RWPE2 (cell line): Measurements from ENCODE around the gene RPL31.

Experiments used
- ATAC-seq: fragments of 200-7000 bp; cut with Tn5 transposase; 3 replicates; pipeline ENCODE4 v1.9.1; 2021; ENCODE audit warnings: low read depth
- DNase-seq: peaks from one replicate; pipeline ENCODE4 v3.0.0-alpha.2; 2020; ENCODE audit warnings: low spot score
- H3K27ac ChIP-seq: fragments of 450-650 bp; 2 replicates; pipeline ENCODE4 v1.5.1; 2017; ENCODE audit warnings: mild to moderate bottlenecking; ENCODE audit not compliant: poor library complexity, severe bottlenecking
- H3K27me3 ChIP-seq: fragments of 250-450 bp; sonication (Bioruptor Pico); 2 replicates; pipeline ENCODE4 v1.5.1; 2021; ENCODE audit warnings: mild to moderate bottlenecking, moderate library complexity; ENCODE audit not compliant: insufficient read depth, poor library complexity, severe bottlenecking
- H3K36me3 ChIP-seq: fragments of 250-450 bp; sonication (Bioruptor Pico); 2 replicates; pipeline ENCODE4 v1.5.1; 2020; ENCODE audit warnings: low read depth, mild to moderate bottlenecking, moderate library complexity
- H3K4me1 ChIP-seq: fragments of 250-450 bp; sonication (Bioruptor Pico); 2 replicates; pipeline ENCODE4 v1.5.1; 2021; ENCODE audit warnings: mild to moderate bottlenecking, moderate library complexity; ENCODE audit not compliant: insufficient read depth, poor library complexity, severe bottlenecking
- H3K4me3 ChIP-seq: fragments of 250-450 bp; sonication (Bioruptor Pico); 2 replicates; pipeline ENCODE4 v1.5.1; 2021; ENCODE audit warnings: mild to moderate bottlenecking, moderate library complexity; ENCODE audit not compliant: severe bottlenecking
- H3K9me3 ChIP-seq: fragments of 250-450 bp; sonication (Bioruptor Pico); 2 replicates; pipeline ENCODE4 v1.5.1; 2021; ENCODE audit warnings: mild to moderate bottlenecking, moderate library complexity; ENCODE audit not compliant: severe bottlenecking
- CTCF ChIP-seq: fragments of 450-650 bp; IDR thresholded peaks from one replicate; pipeline ENCODE4 v1.5.1; 2017; ENCODE audit warnings: mild to moderate bottlenecking, moderate library complexity; ENCODE audit not compliant: poor library complexity, severe bottlenecking

Gene RPL31

GRCh38 chr2:101023327-101024107 is 21.4 kb downstream of the RPL31 start:
- no peak for ATAC-seq
- Histone ChIP-seq H3K9me3 (no peaks in the 10 kb centered on the region), H3K4me3 (no peak overlapping the region), H3K36me3 (peaks cover 89% of the 10 kb centered on the region), H3K27me3 (no peaks in the 10 kb centered on the region), H3K27ac (no peak overlapping the region), H3K4me1 (no peaks in the 10 kb centered on the region)
- TF ChIP-seq CTCF, result no peak
- DNase-seq, result no peak

GRCh38 chr2:101025561-101025960 is 23.5 kb downstream of the RPL31 start:
- DNase-seq (no peak), ATAC-seq (no peak)
- Histone ChIP-seq H3K9me3 (no peaks in the 10 kb centered on the region), H3K27ac (no peak overlapping the region), H3K27me3 (no peaks in the 10 kb centered on the region), H3K4me3 (no peak overlapping the region), H3K4me1 (no peaks in the 10 kb centered on the region), H3K36me3 (peaks cover 85% of the 10 kb centered on the region)
- TF ChIP-seq CTCF, result no peak

GRCh38 chr2:101026253-101026701 is 24.2 kb downstream of the RPL31 start:
- DNase-seq, result no peak
- Histone ChIP-seq H3K36me3 (peaks cover 81% of the 10 kb centered on the region), H3K4me1 (no peaks in the 10 kb centered on the region), H3K4me3 (no peak overlapping the region), H3K27ac (no peak overlapping the region), H3K9me3 (no peaks in the 10 kb centered on the region), H3K27me3 (no peaks in the 10 kb centered on the region)
- no peak for TF ChIP-seq CTCF
- no peak for ATAC-seq

- Histone ChIP-seq H3K36me3 (peaks cover 74% of the 10 kb centered on the region), H3K4me1 (no peaks in the 10 kb centered on the region), H3K27ac (no peak overlapping the region), H3K4me3 (no peak overlapping the region), H3K9me3 (no peaks in the 10 kb centered on the region), H3K27me3 (no peaks in the 10 kb centered on the region)
- DNase-seq (no peak), ATAC-seq (no peak)
- TF ChIP-seq CTCF, result no peak
Observed at GRCh38 chr2:101026923-101027469, 24.9 kb downstream of the RPL31 start.

GRCh38 chr2:101027852-101028251 is 25.8 kb downstream of the RPL31 start:
- Histone ChIP-seq H3K27ac (no peak overlapping the region), H3K9me3 (no peaks in the 10 kb centered on the region), H3K4me3 (no peak overlapping the region), H3K36me3 (peaks cover 72% of the 10 kb centered on the region), H3K27me3 (no peaks in the 10 kb centered on the region), H3K4me1 (no peaks in the 10 kb centered on the region)
- ATAC-seq, result no peak
- DNase-seq, result no peak
- TF ChIP-seq CTCF, result no peak
